ENCODE results near the gene RNF13.

DNA sequence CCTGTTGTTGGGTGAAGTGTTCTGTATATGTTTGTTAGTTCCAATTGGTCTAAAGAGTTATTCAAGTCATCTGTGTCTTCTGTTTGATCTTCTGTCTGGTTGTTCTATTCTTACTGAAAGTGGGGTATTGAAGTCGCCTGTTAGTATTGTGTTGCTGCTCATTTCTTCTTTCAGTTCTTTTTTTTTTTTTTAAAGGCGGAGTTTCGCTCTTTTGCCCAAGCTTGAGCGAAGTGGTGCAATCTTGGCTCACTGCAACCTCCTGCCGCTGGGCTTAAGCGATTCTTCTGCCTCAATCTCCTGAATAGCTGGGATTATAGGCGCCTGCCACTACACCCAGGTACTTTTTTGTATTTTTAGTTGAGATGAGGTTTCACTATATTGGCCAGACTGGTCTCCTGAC lies 134.2 kb downstream of the RNF13 start:
- TF ChIP-seq CTCF (IDR thresholded peaks at IDR 0.05), result no peak
- no peak for TF ChIP-seq POLR2A (IDR thresholded peaks at IDR 0.05)
